GM19238 (cell line): ENCODE data around the gene C4orf36.
"Not testable (repeated sequence)": the region's sequence is repeated elsewhere in the genome, so short reads cannot be mapped to it uniquely, and the experiment has no call there.

Experiments
- DNase-seq: peaks from one replicate; pipeline ENCODE4 v3.0.0; 2011; ENCODE audit warnings: low spot score; ENCODE audit not compliant: insufficient read length

The C4orf36 gene

GRCh38 chr4:86917212-86918039 is 25.2 kb upstream of the C4orf36 start:
- no peak for DNase-seq

DNA sequence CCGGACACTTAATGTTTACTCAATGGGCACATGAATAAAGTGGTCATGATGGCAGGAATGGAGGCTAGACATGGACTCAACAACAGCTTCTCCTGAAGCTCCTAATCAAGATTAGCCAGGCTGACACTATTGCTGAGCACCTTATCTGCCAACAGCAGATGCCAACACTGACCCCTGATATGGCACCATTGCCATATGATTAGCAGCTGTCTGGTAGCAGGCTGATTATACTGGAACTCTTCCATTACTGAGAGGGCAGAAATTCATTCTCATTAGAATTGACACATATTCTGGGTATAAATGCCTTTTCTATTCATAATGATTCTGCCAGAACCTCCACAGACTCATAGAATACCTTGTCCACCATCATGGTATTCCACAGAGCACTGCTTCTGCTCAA is 24.2 kb upstream of the C4orf36 start:
- no peak for DNase-seq

- no peak for DNase-seq
Measured at GRCh38 chr4:86910820-86911684, 18.8 kb upstream of the C4orf36 start.

- DNase-seq: no peak
Measured at GRCh38 chr4:86910369-86910768, 18.1 kb upstream of the C4orf36 start.

DNA sequence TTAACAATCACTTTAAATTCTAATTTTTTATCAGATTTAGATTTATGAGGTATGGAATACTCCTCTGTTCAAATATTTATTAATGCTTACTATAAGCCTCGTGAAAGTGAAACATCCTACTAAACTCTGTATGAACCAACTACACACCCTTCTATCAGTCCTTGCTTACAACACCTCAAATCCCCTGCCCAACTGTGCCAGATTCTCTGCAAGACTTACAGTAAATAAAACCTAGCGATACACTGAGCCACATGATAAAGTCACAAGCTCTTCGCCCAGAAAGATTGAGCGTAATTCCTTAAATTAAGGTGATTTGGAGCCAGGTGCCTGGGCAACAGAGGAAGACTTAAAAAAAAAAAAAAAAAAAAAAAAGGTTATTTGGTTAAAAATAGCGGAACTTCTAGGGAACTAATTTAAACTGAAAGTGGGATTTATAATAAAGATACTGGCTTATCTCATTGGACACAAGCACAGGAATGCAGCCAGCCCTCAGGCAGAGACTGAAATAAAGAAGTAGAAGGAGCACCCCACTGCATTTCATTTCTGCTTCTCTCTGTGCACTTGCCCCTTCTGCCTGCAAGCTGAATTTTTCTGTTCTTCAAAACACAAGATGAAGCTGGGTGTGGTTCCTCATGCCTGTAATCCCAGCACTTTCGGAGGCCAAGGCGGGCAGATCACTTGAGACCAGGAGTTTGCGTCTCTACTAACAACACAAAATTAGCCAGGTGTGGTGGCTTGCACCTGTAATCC is 17.5 kb upstream of the C4orf36 start:
- DNase-seq: no peak

DNA sequence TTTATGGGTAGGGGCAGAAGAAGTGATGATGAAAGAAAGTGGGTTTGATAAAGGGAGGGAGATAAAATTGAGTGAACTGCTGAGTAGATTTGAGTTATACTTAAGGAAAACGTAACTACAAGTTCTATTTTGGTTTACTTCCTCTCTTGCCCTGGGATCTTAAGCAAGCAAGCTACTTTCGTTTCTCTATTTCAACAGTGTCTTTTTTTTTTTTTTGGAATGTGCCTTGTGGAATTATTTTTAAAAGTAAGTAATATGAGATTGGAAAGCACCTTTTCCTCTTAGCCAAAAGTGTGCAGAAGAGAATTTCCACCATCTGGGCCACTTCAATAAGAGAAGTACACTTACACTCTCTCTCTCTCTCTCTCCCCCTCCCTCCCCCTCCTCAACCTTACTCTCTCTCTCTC is 16.0 kb upstream of the C4orf36 start:
- DNase-seq: no peak

DNA sequence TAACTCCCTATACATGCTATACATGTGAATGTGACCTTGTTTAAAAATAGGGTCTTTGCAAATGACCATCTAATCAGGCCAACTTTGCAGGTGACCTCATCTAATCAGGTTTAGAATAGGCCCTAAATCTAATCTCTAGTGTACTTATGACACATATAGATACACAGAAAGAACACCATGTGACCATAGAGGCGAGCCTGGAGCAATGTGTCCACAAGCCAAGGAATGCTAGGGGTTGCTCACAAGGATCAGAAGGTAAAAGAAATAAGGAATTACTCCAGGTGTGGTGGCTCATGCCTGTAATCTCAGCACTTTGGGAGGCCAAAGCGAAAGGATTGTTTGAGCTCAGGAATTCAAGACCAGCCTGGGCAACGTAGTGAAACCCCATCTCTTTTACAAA is 9.6 kb upstream of the C4orf36 start:
- no peak for DNase-seq

DNA sequence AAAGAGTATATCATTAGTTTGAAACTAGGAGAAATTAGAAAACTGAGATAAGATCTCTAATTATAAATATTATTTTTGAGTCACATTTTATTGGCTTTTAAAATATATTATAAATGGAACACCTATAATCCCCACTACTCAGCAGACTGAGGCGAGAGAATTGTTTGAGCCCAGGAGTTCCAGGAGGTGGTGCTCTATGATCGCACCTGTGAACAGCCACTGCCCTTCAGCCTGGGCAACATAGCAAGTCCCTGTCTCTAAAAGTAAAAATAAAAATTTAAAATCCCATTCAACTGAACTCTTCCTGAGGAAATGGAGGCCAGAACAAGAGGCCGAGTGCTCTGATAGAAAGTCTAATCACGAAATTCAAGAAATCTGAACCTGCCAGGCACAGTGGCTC is 6.3 kb upstream of the C4orf36 start:
- DNase-seq: no peak

- no peak for DNase-seq
Measured at GRCh38 chr4:86896596-86896995, 4.4 kb upstream of the C4orf36 start.

DNA sequence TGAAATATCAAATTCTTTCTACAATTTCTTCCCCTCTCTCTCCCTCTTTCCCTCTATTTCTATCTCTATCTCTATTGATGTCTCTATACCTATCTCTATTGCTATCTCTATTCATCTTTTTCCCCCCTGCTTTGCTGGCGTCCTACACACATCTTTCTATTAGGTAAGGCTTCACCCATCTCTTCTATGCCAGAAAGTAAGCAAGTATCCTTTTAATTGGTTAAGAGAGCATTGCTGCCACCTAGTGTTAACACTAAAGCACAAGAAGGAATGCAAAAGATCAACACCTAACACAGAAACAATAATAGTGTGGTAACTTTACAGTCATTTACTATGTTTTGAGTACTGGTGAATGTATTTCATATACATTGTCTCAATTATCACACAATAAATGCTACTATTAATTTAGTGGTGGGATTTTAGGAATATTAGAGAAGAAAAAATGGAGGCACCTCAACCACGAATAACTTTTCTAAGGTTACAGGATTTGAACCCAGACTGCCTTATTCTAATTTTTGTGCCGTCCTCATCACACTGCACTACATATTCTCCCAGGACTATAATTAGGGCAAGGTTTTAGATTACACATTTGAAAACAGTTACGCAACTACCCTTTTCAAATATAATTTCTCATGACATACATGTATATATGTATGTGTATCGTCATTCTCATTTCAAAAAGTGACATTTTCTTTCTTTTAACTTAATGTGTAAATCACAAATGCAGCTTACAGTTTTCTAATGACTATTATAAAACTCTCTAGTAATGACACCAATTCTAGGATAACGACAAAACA is 3.7 kb upstream of the C4orf36 start:
- peak; percentile 27 for DNase-seq

- no peak for DNase-seq
Measured at GRCh38 chr4:86894455-86894854, 2.2 kb upstream of the C4orf36 start.

GRCh38 chr4:86893136-86893535 is 914 bp upstream of the C4orf36 start:
- DNase-seq: no peak

DNA sequence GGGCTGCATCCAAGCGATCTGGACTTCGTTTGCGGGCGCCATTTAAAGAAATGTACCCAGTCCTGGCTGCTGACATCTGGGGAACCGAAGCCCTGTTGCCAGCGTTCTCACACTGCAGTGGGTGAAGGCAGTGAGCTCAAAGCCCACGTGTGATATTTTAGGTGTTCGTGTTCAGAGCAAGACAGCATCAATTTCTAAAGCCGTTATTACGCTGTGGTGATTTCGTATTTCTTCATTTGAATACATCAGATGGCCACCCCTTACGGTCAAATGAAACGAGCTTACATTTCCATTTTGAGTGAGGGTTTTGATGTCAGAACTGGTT is 376 bp upstream of the C4orf36 start:
- no peak for DNase-seq

DNA sequence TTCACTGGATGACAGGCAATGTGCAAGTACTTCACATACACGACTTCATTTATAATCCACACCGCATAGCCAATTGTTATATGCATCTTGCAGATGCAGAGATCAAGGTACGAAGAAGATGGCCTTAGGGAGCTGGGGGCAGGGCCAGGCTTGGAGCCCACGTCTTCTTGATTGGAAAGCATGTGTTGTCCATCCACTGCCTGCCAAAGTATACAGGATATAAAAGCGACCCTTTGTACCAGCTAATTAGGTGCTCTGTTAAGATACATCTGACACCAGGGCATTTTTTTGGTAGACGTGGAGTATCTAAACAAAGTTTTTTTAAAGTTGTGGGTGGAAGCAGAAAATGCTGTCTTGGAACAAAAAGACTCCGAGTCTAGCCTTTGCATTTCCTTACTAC is 1.4 kb downstream of the C4orf36 start:
- DNase-seq: no peak

DNA sequence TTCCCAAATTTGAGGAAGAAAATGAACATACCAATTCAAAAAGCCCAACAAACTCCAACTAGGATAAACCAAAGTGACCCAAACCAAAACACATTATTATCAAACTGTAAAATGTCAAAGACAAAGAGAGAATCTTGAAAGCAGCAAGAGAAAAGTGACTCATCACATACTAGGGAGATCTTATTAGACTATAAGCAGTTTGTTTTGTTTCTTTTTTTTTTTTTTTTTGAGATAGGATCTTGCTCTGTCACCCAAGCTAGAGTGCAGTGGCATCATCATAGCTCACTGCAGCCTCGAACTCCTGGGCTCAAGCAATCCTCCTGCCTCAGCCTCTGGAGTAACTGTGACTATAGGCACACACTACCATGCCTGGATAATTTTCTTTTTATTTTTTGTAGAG is 12.6 kb downstream of the C4orf36 start:
- DNase-seq: no peak

GRCh38 chr4:86878640-86879039 is 13.6 kb downstream of the C4orf36 start:
- no peak for DNase-seq

DNA sequence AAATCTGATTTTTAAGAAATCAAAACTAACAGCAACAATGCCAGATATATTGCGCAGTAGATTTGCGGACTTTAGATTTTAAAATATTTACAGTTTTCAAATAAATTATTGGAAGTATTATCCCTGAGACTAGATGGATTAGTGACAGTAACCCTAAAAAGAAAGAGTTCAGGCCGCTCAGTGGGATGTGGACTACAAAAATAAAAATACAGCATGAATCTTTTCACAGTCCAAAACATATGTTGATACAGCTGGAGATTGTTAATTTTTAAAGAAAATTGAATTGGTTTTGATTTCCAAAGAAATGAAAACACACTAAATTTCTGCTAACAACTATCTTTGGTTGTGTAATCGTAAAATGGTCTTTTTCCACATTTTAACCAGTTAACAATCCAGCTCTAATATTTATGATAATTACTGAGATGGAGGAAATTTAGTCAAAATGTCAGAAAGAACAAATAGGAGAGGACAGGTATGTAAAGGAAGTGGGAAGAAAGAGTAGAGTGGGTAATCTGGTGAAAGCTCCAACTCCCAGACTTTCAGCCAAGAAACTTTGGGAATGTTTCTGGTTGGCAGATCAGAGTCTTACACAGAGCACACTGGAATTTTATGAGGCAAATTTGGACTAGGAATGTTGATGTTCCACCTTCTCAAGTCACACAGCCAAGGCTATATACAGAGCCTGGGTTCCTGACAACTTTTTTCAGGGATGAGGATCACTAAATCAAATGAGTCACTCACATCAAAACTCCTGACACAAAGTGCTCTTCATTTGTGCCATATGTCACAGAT is 15.1 kb downstream of the C4orf36 start:
- DNase-seq: no peak

DNA sequence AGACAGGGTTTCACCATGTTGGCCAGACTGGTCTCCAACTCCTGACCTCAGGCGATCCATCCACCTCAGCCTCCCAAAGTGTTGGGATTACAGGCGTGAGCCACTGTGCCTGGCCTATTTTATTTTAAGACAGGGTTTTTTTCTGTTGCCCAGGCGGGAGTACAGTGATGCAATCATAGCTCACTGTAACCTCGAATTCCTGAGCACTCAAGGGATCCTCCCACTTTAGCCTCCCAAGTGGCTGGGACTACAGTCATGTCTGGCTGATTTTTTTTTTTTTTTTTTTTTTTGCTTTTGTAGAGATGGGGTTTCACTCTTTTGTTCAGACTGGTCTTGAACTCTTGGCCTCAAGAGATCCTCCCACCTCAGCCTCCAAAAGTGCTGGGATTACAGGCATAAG is 16.8 kb downstream of the C4orf36 start:
- not testable (repeated sequence) for DNase-seq

DNA sequence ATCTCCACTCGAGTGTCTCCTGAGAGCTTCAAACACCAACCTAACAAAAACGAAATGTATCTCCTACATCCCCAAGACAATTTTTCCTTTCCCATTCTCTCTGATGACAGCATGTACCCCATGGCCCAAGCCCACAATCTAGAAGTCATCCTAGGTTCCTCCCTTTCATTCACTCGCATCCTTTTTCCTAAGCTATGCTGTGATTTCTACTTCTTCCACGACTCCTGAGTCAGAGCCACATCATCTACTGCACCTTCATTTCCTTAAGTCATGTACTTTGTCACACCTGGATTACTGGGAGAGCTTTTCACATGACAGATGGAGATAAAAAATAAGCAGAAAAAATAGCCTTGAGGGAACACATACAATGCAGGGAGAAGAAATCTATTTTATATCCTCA is 20.1 kb downstream of the C4orf36 start:
- DNase-seq: no peak

DNA sequence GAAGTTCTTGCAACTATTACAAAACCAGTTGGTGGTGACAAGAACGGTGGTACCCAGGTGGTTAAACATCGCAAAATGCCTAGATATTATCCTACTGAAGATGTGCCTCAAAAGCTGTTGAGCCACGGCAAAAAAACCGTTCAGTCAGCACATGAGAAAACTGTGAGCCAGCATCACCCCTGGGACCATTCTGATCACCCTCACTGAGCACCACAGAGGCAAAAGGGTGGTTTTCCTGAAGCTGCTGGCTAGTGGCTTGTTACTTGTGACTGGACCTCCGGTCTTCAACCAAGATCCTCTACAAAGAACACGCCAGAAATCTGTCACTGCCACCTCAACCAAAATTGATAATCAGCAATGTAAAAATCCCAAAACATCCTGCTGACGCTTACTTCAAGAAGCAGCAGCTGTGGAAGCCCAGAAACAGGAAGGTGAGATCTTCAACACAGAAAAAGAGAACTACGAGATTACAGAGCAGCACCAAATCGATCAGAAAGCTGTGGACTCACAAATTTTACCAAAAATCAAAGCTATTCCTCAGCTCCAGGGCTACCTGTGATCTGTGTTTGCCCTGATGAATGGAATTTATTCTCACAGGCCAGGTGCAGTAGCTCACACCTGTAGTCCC is 21.7 kb downstream of the C4orf36 start:
- DNase-seq: no peak
